NK-92 (cell line): Measurements from ENCODE around the gene NME1.

Experiments
- DNase-seq: peaks from one replicate; lab custom pipeline; 2025; ENCODE audit not compliant: unreplicated experiment; lab: John Stamatoyannopoulos, UW

The NME1 gene

DNA sequence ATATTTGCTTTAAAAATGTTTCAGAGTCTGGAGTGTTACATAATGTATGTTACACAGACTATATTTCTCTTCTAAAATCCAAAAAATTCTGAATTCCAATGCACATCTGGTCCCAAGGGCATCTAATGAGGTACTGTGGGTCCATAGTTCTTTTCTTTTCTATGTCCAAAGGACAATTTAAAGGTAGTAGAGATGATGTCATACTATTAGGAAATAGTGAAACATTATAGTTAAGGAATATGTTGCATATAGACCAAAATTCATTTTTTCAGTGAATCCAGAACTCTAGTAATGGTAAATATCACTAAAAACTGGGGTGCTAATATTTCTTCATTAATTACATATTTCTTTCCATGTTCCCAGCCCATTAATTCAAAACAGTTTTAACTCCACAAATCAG, 35.8 kb downstream of the NME1 start:
- no peak for DNase-seq

DNA sequence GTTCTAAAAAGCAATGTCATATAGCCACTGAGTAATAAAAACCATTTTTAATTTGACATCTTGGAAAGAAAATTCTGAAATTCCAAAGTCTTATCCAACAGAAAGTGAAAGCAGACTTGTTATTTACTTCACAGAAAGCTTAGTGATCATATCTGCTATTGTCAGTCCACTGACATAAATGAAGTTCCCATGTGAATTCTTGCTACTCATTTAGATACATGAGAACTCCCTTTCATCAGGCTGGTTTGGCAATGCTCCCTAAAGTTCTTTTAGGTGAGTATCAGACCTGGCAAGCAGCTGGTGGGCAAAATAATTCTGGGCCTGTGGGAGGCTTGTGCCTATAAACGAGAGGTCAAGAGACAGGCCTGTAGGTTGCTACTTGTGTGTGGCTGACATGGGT, 36.3 kb downstream of the NME1 start:
- no peak for DNase-seq

DNA sequence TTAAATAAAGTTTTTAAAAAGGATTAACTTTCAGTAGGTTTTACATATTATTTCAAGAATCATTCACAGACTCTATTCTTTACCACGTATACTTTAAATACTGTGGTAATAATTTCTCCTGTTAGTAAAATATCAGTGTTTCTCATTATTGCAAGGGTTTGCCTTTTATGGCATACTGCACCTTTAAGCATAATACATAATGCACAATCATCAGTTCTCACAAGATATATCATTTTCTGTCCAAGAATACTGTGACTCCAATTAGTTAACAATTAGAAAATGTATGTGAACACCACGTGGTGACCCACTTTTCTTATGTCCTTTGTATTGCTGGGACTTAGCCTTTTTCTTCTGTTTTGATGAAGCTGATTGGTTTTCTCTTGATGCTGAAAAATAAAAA, 38.5 kb downstream of the NME1 start:
- no peak for DNase-seq

DNA sequence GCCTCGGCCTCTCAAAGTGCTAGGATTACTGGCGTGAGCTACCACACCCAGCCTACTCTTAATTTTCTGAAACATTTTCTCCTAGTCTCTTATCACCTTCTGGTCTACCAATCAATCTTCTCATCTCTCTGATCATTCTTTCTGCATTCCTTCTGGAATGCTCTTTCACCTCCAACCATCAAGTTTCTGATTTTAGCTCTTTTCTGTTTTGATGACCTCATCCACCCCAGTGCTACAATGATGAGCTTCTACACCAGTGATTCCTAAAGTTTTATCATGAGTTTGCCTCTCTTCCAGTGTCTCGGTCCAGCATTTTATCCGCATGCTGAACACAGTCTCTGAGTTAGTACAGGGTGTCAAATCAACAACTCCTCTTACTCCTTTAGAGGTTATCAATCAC, 44.4 kb downstream of the NME1 start:
- no peak for DNase-seq

DNA sequence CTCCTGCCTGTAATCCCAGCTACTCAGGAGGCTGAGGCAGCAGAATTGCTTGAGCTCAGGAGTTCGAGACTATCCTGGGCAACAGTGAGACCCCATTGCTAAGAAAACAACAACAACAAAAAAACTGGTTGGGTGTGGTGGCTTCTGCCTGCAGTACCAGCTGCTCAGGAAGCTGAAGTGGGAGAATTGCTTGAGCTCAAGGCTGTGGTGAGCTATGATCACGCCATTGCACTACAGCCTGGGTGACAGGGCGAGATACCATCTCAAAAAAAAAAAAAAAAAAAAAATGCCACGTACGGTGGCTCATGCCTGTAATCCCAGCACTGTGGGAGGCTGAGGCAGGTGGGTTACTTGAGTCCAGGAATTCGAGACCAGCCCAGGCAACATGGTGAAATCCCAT, 46.9 kb downstream of the NME1 start:
- DNase-seq, result no peak

DNA sequence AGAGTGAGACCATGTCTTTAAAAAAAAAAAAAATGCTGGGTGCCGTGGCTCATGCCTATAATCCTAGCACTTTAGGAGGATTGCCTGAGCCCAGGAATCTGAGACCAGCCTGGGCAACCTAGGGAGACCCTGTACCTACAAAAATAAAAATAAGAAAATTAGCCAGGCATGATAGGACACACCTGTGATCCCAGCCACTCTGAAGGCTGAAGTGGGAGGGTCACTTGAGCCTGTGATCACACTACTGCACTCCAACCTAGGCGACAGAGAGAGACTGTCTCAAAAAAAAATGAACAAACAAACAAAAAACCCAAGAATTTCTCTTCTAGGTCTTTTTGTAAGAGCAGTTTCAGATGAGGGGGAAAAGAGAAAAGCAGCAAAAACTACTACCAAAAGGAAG, 47.5 kb downstream of the NME1 start:
- DNase-seq, result no peak

DNA sequence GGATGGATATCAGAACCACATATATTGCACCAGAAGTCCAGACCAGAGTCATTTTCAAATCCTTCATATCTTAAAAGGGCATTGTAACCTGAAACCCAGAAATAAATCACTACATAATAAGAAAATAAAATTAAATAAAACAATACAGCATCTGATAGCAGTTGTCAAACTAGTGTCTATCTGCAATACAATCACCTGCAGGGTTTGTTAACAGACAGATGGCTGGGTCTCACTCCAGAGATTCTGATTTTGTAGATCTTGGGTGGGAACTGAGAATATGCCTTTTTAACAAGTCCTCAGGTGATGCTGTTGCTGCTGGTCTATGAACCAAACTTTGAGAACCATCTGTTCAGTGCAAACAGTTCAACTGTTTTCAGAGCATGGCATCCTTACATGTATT, 50.5 kb downstream of the NME1 start:
- DNase-seq, result no peak
